Fibroblast of lung (primary cell): ENCODE measurements around the gene ARHGAP21. TPM values are rescaled to one million over a fixed set of nuclear protein-coding genes. Genes with fewer than 3 reads are reported as not detected.

Source experiments
- DNase-seq, 2 donors: peaks; one replicate each; pipeline versions ENCODE4 v3.0.0 to v3.0.0-alpha.2; 2010; ENCODE audit warnings: low read depth in 2 of 2
- H2AFZ ChIP-seq: 2 replicates; pipeline ENCODE4 v1.5.1; 2012; ENCODE audit warnings: low read length, control low read depth, inconsistent platforms
- H3K27ac ChIP-seq: 2 replicates; pipeline ENCODE4 v1.5.1; 2011; ENCODE audit warnings: low read length, control low read depth; ENCODE audit not compliant: insufficient read depth
- H3K27me3 ChIP-seq: 2 replicates; pipeline ENCODE4 v1.5.1; 2011; ENCODE audit warnings: mild to moderate bottlenecking, low read length; ENCODE audit not compliant: control insufficient read depth, insufficient read depth
- H3K36me3 ChIP-seq: 2 replicates; pipeline ENCODE4 v1.5.1; 2011; ENCODE audit warnings: low read length; ENCODE audit not compliant: control insufficient read depth, insufficient read depth
- H3K4me1 ChIP-seq: 2 replicates; pipeline ENCODE4 v1.5.1; 2011; ENCODE audit warnings: low read length; ENCODE audit not compliant: control insufficient read depth, insufficient read depth; ENCODE audit errors: extremely low read depth
- H3K4me2 ChIP-seq: 2 replicates; pipeline ENCODE4 v1.5.1; 2011; ENCODE audit warnings: low read length, control low read depth; ENCODE audit not compliant: insufficient read depth; ENCODE audit errors: extremely low read depth
- H3K4me3 ChIP-seq, 4 experiments: fragments of 200-600 bp in 1 of 4; sonication (generic) in 1 of 4; replicated peaks in 1 of 4; 2 replicates each; pipeline ENCODE4 v1.5.1; 2011 to 2016; ENCODE audit warnings: low read length in 4 of 4, low read depth in 3 of 4, mild to moderate bottlenecking in 3 of 4, control low read depth in 2 of 4, inconsistent platforms in 1 of 4, mixed read lengths in 1 of 4; ENCODE audit not compliant: insufficient read depth in 1 of 4; ENCODE audit errors: control extremely low read depth in 1 of 4
- H3K79me2 ChIP-seq: 2 replicates; pipeline ENCODE4 v1.5.1; 2012; ENCODE audit warnings: mild to moderate bottlenecking, low read length, inconsistent platforms; ENCODE audit not compliant: control insufficient read depth, insufficient read depth
- H3K9ac ChIP-seq: 2 replicates; pipeline ENCODE4 v1.5.1; 2011; ENCODE audit warnings: mild to moderate bottlenecking, low read length, control low read depth; ENCODE audit not compliant: insufficient read depth
- H3K9me3 ChIP-seq: 2 replicates; pipeline ENCODE4 v1.5.1; 2012; ENCODE audit warnings: low read depth, low read length; ENCODE audit not compliant: control insufficient read depth, insufficient read depth
- H4K20me1 ChIP-seq: 2 replicates; pipeline ENCODE4 v1.5.1; 2011; ENCODE audit warnings: low read length; ENCODE audit not compliant: control insufficient read depth, insufficient read depth; ENCODE audit errors: extremely low read depth
- CTCF ChIP-seq, 2 donors: IDR thresholded peaks in 1 of 2; conservative IDR thresholded peaks in 1 of 2; 1 replicate in 1 of 2; 2 replicates in 1 of 2; pipeline ENCODE4 v1.5.1; 2011 to 2012; ENCODE audit warnings: low read length in 2 of 2, control low read depth in 1 of 2, inconsistent platforms in 1 of 2, low read depth in 1 of 2, mild to moderate bottlenecking in 1 of 2
- EZH2 ChIP-seq: IDR thresholded peaks from 2 replicates; pipeline ENCODE4 v1.5.1; 2012; ENCODE audit warnings: low read length, control low read depth, mild to moderate bottlenecking; ENCODE audit errors: missing control alignments
- polyA plus RNA-seq, 2 donors: library from polyadenylated mRNA; depleted of rRNA in 1 of 2; stranded (reverse) in 1 of 2; unstranded in 1 of 2; fragments of >200 nt; gene quantifications; 2 replicates each; pipeline ENCODE4 v1.2.1, GENCODE V29; 2011 to 2012; ENCODE audit warnings: missing spikeins in 1 of 2
- total RNA-seq: library from RNA; depleted of rRNA; stranded (reverse); fragments of >200 nt; gene quantifications from 2 replicates; pipeline ENCODE4 v1.2.1, GENCODE V29; 2014

ARHGAP21 gene
- total and polyA plus RNA-seq, 2 donors (not counting 1 experiment from before 2014, with no cell fraction given) = 105 to 173 TPM

- Histone ChIP-seq H3K4me1 (no peaks in the 10 kb centered on the region), H3K36me3 (peaks cover 2% of the 10 kb centered on the region), H3K27me3 (no peaks in the 10 kb centered on the region), H3K4me2 (no peak overlapping the region), H3K27ac (no peak overlapping the region), H3K9me3 (no peaks in the 10 kb centered on the region), H4K20me1 (no peaks in the 10 kb centered on the region), H3K9ac (no peak overlapping the region), H3K79me2 (no peaks in the 10 kb centered on the region), H2AFZ (no peak overlapping the region), H3K4me3 (no peak overlapping the region)
- no peak for TF ChIP-seq EZH2
- no peak for TF ChIP-seq CTCF (conservative IDR thresholded peaks at IDR 0.05 in 1 of 2, IDR thresholded peaks at IDR 0.05 in 1 of 2; ENCODE audit: low read depth in 1 of 2, low read length in 2 of 2)
- no peak for DNase-seq
Observed at GRCh38 chr10:24544776-24545175, 178.9 kb downstream of the ARHGAP21 start.

GRCh38 chr10:24542314-24543270 is 181.1 kb downstream of the ARHGAP21 start:
- H3K27me3 ChIP-seq = no peaks in the 10 kb centered on the region
- H4K20me1 ChIP-seq = no peaks in the 10 kb centered on the region
- no peak overlapping the region for H3K4me2 ChIP-seq
- no peaks in the 10 kb centered on the region for H3K79me2 ChIP-seq
- H3K9ac ChIP-seq = no peak overlapping the region
- H3K27ac ChIP-seq = no peak overlapping the region
- peaks cover 2% of the 10 kb centered on the region for H3K36me3 ChIP-seq
- H2AFZ ChIP-seq = no peak overlapping the region
- no peaks in the 10 kb centered on the region for H3K9me3 ChIP-seq
- DNase-seq = no peak
- no peaks in the 10 kb centered on the region for H3K4me1 ChIP-seq
- TF ChIP-seq CTCF (conservative IDR thresholded peaks at IDR 0.05 in 1 of 2, IDR thresholded peaks at IDR 0.05 in 1 of 2; ENCODE audit: low read depth in 1 of 2, low read length in 2 of 2) = no peak
- no peak for TF ChIP-seq EZH2
- no peak overlapping the region for H3K4me3 ChIP-seq

GRCh38 chr10:24541239-24541753 is 182.4 kb downstream of the ARHGAP21 start:
- H3K27ac ChIP-seq = no peak overlapping the region
- H3K9ac ChIP-seq = no peak overlapping the region
- H3K4me1 ChIP-seq = no peaks in the 10 kb centered on the region
- peaks cover 2% of the 10 kb centered on the region for H3K36me3 ChIP-seq
- DNase-seq = no peak
- no peak overlapping the region for H3K4me3 ChIP-seq
- no peaks in the 10 kb centered on the region for H3K9me3 ChIP-seq
- H3K79me2 ChIP-seq = no peaks in the 10 kb centered on the region
- TF ChIP-seq CTCF (conservative IDR thresholded peaks at IDR 0.05 in 1 of 2, IDR thresholded peaks at IDR 0.05 in 1 of 2; ENCODE audit: low read depth in 1 of 2, low read length in 2 of 2) (no peak), EZH2 (no peak)
- H3K4me2 ChIP-seq = no peak overlapping the region
- no peak overlapping the region for H2AFZ ChIP-seq
- no peaks in the 10 kb centered on the region for H4K20me1 ChIP-seq
- no peaks in the 10 kb centered on the region for H3K27me3 ChIP-seq
